K562 (cell line): ENCODE data around the gene NECAB2. TPM values are rescaled to one million over a fixed set of nuclear protein-coding genes. Genes with fewer than 3 reads are reported as not detected.

ENCODE experiments used
- ATAC-seq: fragments of 200-7000 bp; cut with Tn5 transposase; 3 replicates; pipeline ENCODE4 v1.9.1; 2020; ENCODE audit warnings: moderate library complexity
- BruUV-seq: library from RNA; stranded (reverse); fragments of 400-500 nt; replicated peaks from 2 replicates; lab custom pipeline; 2021; lab: Mats Ljungman, UMichigan
- CTCF ChIA-PET: fragments of 300-600 bp; formaldehyde crosslinking; extraction: SDS; loops from one replicate; lab custom pipeline; 2021; ENCODE audit warnings: low intra/inter-chr PET ratio; lab: Yijun Ruan, JAX
- POLR2A ChIA-PET: fragments of 300-600, 350-650 bp; sonication (Branson Sonifier 250); formaldehyde crosslinking; extraction: SDS; loops from one replicate; lab custom pipeline; 2021; ENCODE audit warnings: antibody characterized with exemption, inconsistent platforms; lab: Yijun Ruan, JAX
- DNase-seq, 4 experiments: peaks; one replicate each; pipeline versions ENCODE4 v3.0.0 to v3.0.0-alpha.2; 2011 to 2018; ENCODE audit warnings: low spot score in 3 of 4, mixed read lengths in 3 of 4; ENCODE audit errors: extremely low read depth in 1 of 4
- FAIRE-seq: peaks from 2 replicates; lab custom pipeline; 2011; peaks lifted over from hg19 to GRCh38; lab: Jason Lieb, UNC
- H2AFZ ChIP-seq: 2 replicates; pipeline ENCODE4 v1.6.0; 2011; ENCODE audit warnings: low read depth, low read length, control low read depth, inconsistent platforms
- H3K27ac ChIP-seq: fragments of 200-600 bp; 3 replicates; pipeline ENCODE4 v1.8.0; 2011; ENCODE audit warnings: low read depth, mild to moderate bottlenecking, control low read depth, inconsistent platforms, low read length, moderate library complexity, mixed read lengths; ENCODE audit errors: extremely low read depth
- H3K27me3 ChIP-seq, 2 experiments: fragments of 300-600 bp in 1 of 2; 2 replicates in 1 of 2; 3 replicates in 1 of 2; pipeline versions ENCODE4 v1.6.0 to v1.8.0; 2011; ENCODE audit warnings: inconsistent platforms in 2 of 2, low read length in 2 of 2, mild to moderate bottlenecking in 1 of 2, mixed read lengths in 1 of 2, moderate library complexity in 1 of 2; ENCODE audit not compliant: control insufficient read depth in 2 of 2, insufficient read depth in 2 of 2
- H3K36me3 ChIP-seq: fragments of 300-600 bp; 3 replicates; pipeline ENCODE4 v1.8.0; 2011; ENCODE audit warnings: mild to moderate bottlenecking, low read length, inconsistent platforms; ENCODE audit not compliant: control insufficient read depth, insufficient read depth
- H3K4me1 ChIP-seq, 2 experiments: fragments of 200-600 bp in 1 of 2; replicated peaks in 1 of 2; 2 replicates in 1 of 2; 3 replicates in 1 of 2; pipeline versions ENCODE4 v1.5.1 to v1.8.0; 2011; ENCODE audit warnings: inconsistent platforms in 2 of 2, low read length in 2 of 2, mild to moderate bottlenecking in 1 of 2, mixed read lengths in 1 of 2, moderate library complexity in 1 of 2; ENCODE audit not compliant: control insufficient read depth in 2 of 2, insufficient read depth in 2 of 2
- H3K4me2 ChIP-seq: 2 replicates; pipeline ENCODE4 v1.6.1; 2011; ENCODE audit warnings: low read length, control low read depth, inconsistent platforms, mixed read lengths; ENCODE audit not compliant: insufficient read depth
- H3K4me3 ChIP-seq: fragments of 200-600 bp; sonication (generic), shearing (Covaris generic); 2 replicates; pipeline ENCODE4 v1.5.1; 2016; ENCODE audit warnings: control low read depth, inconsistent platforms
- H3K79me2 ChIP-seq: fragments of 200-600 bp; 3 replicates; pipeline ENCODE4 v1.8.0; 2011; ENCODE audit warnings: low read length, inconsistent platforms; ENCODE audit not compliant: control insufficient read depth, insufficient read depth
- H3K9ac ChIP-seq, 2 experiments: 2 replicates each; pipeline versions ENCODE4 v1.6.0 to v1.6.1; 2011; ENCODE audit warnings: low read depth in 2 of 2, low read length in 2 of 2, control low read depth in 1 of 2, inconsistent platforms in 1 of 2, mild to moderate bottlenecking in 1 of 2, mixed read lengths in 1 of 2; ENCODE audit not compliant: insufficient read depth in 1 of 2
- H3K9me1 ChIP-seq: one replicate; pipeline ENCODE4 v1.6.0; 2011; ENCODE audit warnings: inconsistent platforms, mild to moderate bottlenecking, low read length, moderate library complexity; ENCODE audit not compliant: control insufficient read depth, insufficient read depth
- H3K9me3 ChIP-seq: replicated peaks from 2 replicates; pipeline ENCODE4 v1.5.1; 2011; ENCODE audit warnings: low read depth, low read length, inconsistent platforms; ENCODE audit not compliant: control insufficient read depth, insufficient read depth
- H4K20me1 ChIP-seq: replicated peaks from 2 replicates; pipeline ENCODE4 v1.6.1; 2011; ENCODE audit warnings: low read length, inconsistent platforms, mixed read lengths; ENCODE audit not compliant: control insufficient read depth, insufficient read depth
- ELF4 ChIP-seq: fragments of 450-650 bp; formaldehyde crosslinking; IDR thresholded peaks from 2 replicates; pipeline ENCODE4 v1.4.0; 2022; ENCODE audit warnings: missing genetic modification characterization
- HSF4 ChIP-seq: fragments of 250-450 bp; sonication (Bioruptor Pico); IDR thresholded peaks from 2 replicates; pipeline ENCODE4 v2.1.2; 2022; ENCODE audit warnings: mild to moderate bottlenecking, moderate library complexity, borderline replicate concordance
- NRF1 ChIP-seq, 2 experiments: fragments of 450-650 bp; IDR thresholded peaks in 1 of 2; conservative IDR thresholded peaks in 1 of 2; 2 replicates each; pipeline ENCODE4 v1.6.1; 2014; ENCODE audit warnings: mild to moderate bottlenecking in 2 of 2
- TCFL5 ChIP-seq: fragments of 250-450 bp; sonication (Bioruptor Pico); conservative IDR thresholded peaks from 2 replicates; pipeline ENCODE4 v1.6.1; 2021; ENCODE audit warnings: mild to moderate bottlenecking, moderate library complexity, matching md5 sums
- TOE1 ChIP-seq, 2 experiments: fragments of 450-650 bp in 1 of 2; sonication (generic) in 1 of 2; formaldehyde crosslinking in 1 of 2; IDR thresholded peaks; 2 replicates each; pipeline versions ENCODE4 v1.7.1 to v1.8.0; 2016 to 2022; ENCODE audit warnings: borderline replicate concordance in 2 of 2, mild to moderate bottlenecking in 2 of 2, antibody characterized with exemption in 1 of 2, inconsistent platforms in 1 of 2, low read depth in 1 of 2, missing genetic modification reagents in 1 of 2, moderate library complexity in 1 of 2
- TSHZ1 ChIP-seq: fragments of 250-450 bp; sonication (Bioruptor Pico); IDR thresholded peaks from 2 replicates; pipeline ENCODE4 v1.4.0; 2020; ENCODE audit warnings: mild to moderate bottlenecking, moderate library complexity
- ZBTB49 ChIP-seq: sonication (generic); formaldehyde crosslinking; IDR thresholded peaks from 2 replicates; pipeline ENCODE4 v1.8.0; 2022; ENCODE audit warnings: missing genetic modification reagents, mild to moderate bottlenecking, borderline replicate concordance
- ZNF12 ChIP-seq: sonication (generic); formaldehyde crosslinking; IDR thresholded peaks from 2 replicates; pipeline ENCODE4 v1.4.0; 2020; ENCODE audit warnings: mild to moderate bottlenecking, missing genetic modification reagents
- ZNF277 ChIP-seq: fragments of 250-450 bp; sonication (Bioruptor Pico); IDR thresholded peaks from 2 replicates; pipeline ENCODE4 v1.8.0; 2022; ENCODE audit warnings: inconsistent platforms, mild to moderate bottlenecking, moderate library complexity, borderline replicate concordance
- WGBS: fragments of 100-300 bp; shearing (Covaris generic); methylation state at CpG from one replicate; pipeline ENCODE4 v1.1.6; 2016; ENCODE audit warnings: low coverage, mixed read lengths; ENCODE audit not compliant: insufficient coverage; ENCODE audit errors: missing lambda C conversion rate; 5-methylcytosine and 5-hydroxymethylcytosine counted together
- in situ Hi-C: fragments of 300-500 bp; cut with MboI; formaldehyde crosslinking; loops from 4 replicates; pipeline ENCODE4 v1.15.0; 2018; ENCODE audit warnings: inconsistent platforms, mixed read lengths
- intact Hi-C: fragments of 100-400 bp; cut with micrococcal nuclease; formaldehyde crosslinking; loops from 2 replicates; pipeline ENCODE4 v1.14.2; 2022
- polyA plus RNA-seq, 8 experiments: library from polyadenylated mRNA; depleted of rRNA in 4 of 8; stranded (reverse) in 5 of 8; unstranded in 3 of 8; fragments of >200 nt; fragmentation: Nextera tagmentation in 2 of 8; fragmentation: Illumina TruSeq in 1 of 8; extraction: Ambion mirVana in 2 of 8; extraction: Trizol in 1 of 8; gene quantifications; 2 replicates each; pipeline versions ENCODE4 v1.2.1 to v1.2.3, GENCODE V29; 2011 to 2014; ENCODE audit warnings: inconsistent platforms in 1 of 8, missing spikeins in 1 of 8
- total RNA-seq, 7 experiments: library from RNA; depleted of rRNA in 6 of 7; stranded (reverse); fragments of >200 nt in 6 of 7; fragmentation: Illumina TruSeq in 2 of 7; extraction: Trizol in 2 of 7; gene quantifications; 2 replicates each; pipeline versions ENCODE4 v1.2.1 to v1.2.3, GENCODE V29; 2011 to 2021; ENCODE audit warnings: low replicate concordance in 1 of 7

The NECAB2 gene
- total and polyA plus RNA-seq, 9 of the 15 experiments (the other 6 are each of a cell fraction or from before 2014, with no cell fraction given): 0.03 to 0.28 TPM; not detected in 7

GRCh38 chr16:83977056-83977815 is 9.2 kb downstream of the NECAB2 start:
- CTCF ChIA-PET: interaction anchor here (0.6 kb wide), 1 partner anchor 193 kb away, joined by 4 read pairs; no protein-coding TSS in a partner anchor
- no peak overlapping the region for H2AFZ ChIP-seq
- peaks cover 4% of the 10 kb centered on the region; the same call in 1 of the 2 replicates for H3K9me3 ChIP-seq
- 0 out of 2 replicates have a peak, but pooled peaks cover 14% of the 10 kb centered on the region for H4K20me1 ChIP-seq
- TF ChIP-seq ZNF277 (CRISPR knock-in tag) (no peak), ZBTB49 (CRISPR knock-in tag) (no peak), NRF1 (conservative IDR thresholded peaks at IDR 0.05 in 1 of 2, IDR thresholded peaks at IDR 0.05 in 1 of 2) (no peak), TOE1 (IDR thresholded peaks at IDR 0.05; ENCODE audit: borderline replicate concordance) (no peak), TOE1 (CRISPR knock-in tag; IDR thresholded peaks at IDR 0.05; ENCODE audit: borderline replicate concordance, low read depth) (no peak), TSHZ1 (no peak), TCFL5 (CRISPR knock-in tag) (no peak), ZNF12 (CRISPR knock-in tag) (no peak), ELF4 (CRISPR knock-in tag) (no peak), HSF4 (no peak)
- TF ChIP-seq, all 486 proteins: peak for 0
- H3K9me1 ChIP-seq: no peaks in the 10 kb centered on the region
- H3K4me1 ChIP-seq: peaks cover 0 to 7% of the 10 kb centered on the region in 2 experiments; a peak in 2 of 5 replicates
- no peak overlapping the region for H3K9ac ChIP-seq
- ATAC-seq: no peak
- H3K79me2 ChIP-seq: no peaks in the 10 kb centered on the region
- intact Hi-C loops (no loop called here), in situ Hi-C loops (loop anchor here (10.0 kb wide), 1 partner anchor 68 kb away; the partner anchor contains the start of gene SLC38A8)
- BruUV-seq: no TSS peak
- no peak for DNase-seq
- WGBS: 2% methylated on average over 6 of the region's 6 CpGs
- H3K27me3 ChIP-seq: peaks cover 21 to 75% of the 10 kb centered on the region in 2 experiments; a peak in 4 of 5 replicates
- H3K27ac ChIP-seq: no peak overlapping the region
- no peaks in the 10 kb centered on the region for H3K36me3 ChIP-seq
- POLR2A ChIA-PET: interaction anchor here (0.6 to 1.6 kb wide), 4 partner anchors 12 to 67 kb away, joined by 3 to 6 read pairs (median 4); partner anchors contain the start of gene SLC38A8
- no peak overlapping the region for H3K4me3 ChIP-seq
- FAIRE-seq: no peak
- H3K4me2 ChIP-seq: no peak overlapping the region
